CD14-positive monocyte (primary cell): ENCODE data around the gene KLRB1. TPM values are rescaled to one million over a fixed set of nuclear protein-coding genes. Genes with fewer than 3 reads are reported as not detected.
A peak's percentile ranks its signal among the peaks of the same experiment; 100 is the strongest.

Experiments
- DNase-seq, 3 donors: peaks; one replicate each; pipeline ENCODE4 v3.0.0-alpha.2; 2011 to 2022
- H2AFZ ChIP-seq: 2 replicates; pipeline ENCODE4 v1.6.0; 2012; ENCODE audit warnings: mild to moderate bottlenecking, low read depth, low read length, inconsistent platforms; ENCODE audit not compliant: insufficient read depth, poor library complexity, severe bottlenecking
- H3K27ac ChIP-seq, 2 donors: 1 replicate in 1 of 2; 2 replicates in 1 of 2; pipeline ENCODE4 v1.5.1; 2012 to 2013; ENCODE audit warnings: low read length in 2 of 2, control low read depth in 1 of 2, inconsistent platforms in 1 of 2, low read depth in 1 of 2, mild to moderate bottlenecking in 1 of 2
- H3K27me3 ChIP-seq, 2 donors: one replicate each; pipeline versions ENCODE4 v1.6.0 to v1.6.1; 2011 to 2013; ENCODE audit warnings: low read length in 2 of 2; ENCODE audit not compliant: control insufficient read depth in 2 of 2, insufficient read depth in 2 of 2
- H3K36me3 ChIP-seq, 2 donors: replicated peaks in 1 of 2; 1 replicate in 1 of 2; 2 replicates in 1 of 2; pipeline versions ENCODE4 v1.5.1 to v1.6.1; 2012 to 2013; ENCODE audit warnings: low read length in 2 of 2, control low read depth in 1 of 2, inconsistent platforms in 1 of 2, mild to moderate bottlenecking in 1 of 2; ENCODE audit not compliant: insufficient read depth in 2 of 2, control insufficient read depth in 1 of 2
- H3K4me1 ChIP-seq, 2 donors: 1 replicate in 1 of 2; 2 replicates in 1 of 2; pipeline versions ENCODE4 v1.5.1 to v1.6.1; 2012 to 2013; ENCODE audit warnings: low read length in 2 of 2, control low read depth in 1 of 2, inconsistent platforms in 1 of 2, mild to moderate bottlenecking in 1 of 2, moderate library complexity in 1 of 2; ENCODE audit not compliant: insufficient read depth in 2 of 2, control insufficient read depth in 1 of 2
- H3K4me2 ChIP-seq: replicated peaks from 2 replicates; pipeline ENCODE3; 2012; ENCODE audit warnings: low read length, moderate library complexity, mild to moderate bottlenecking; ENCODE audit not compliant: poor library complexity, severe bottlenecking; ENCODE audit errors: extremely low read depth
- H3K4me3 ChIP-seq, 3 experiments: fragments of 200-600 bp in 1 of 3; sonication (generic) in 1 of 3; replicated peaks in 1 of 3; 1 replicate in 2 of 3; 2 replicates in 1 of 3; pipeline ENCODE4 v1.5.1; 2011 to 2013; ENCODE audit warnings: low read length in 3 of 3, mild to moderate bottlenecking in 3 of 3, control low read depth in 2 of 3, low read depth in 2 of 3, inconsistent platforms in 1 of 3, moderate library complexity in 1 of 3
- H3K79me2 ChIP-seq: 2 replicates; pipeline ENCODE4 v1.6.0; 2012; ENCODE audit warnings: mild to moderate bottlenecking, control low read depth, inconsistent platforms, low read length, moderate library complexity; ENCODE audit not compliant: insufficient read depth
- H3K9ac ChIP-seq: 2 replicates; pipeline ENCODE4 v1.6.0; 2017; ENCODE audit warnings: low read length, mild to moderate bottlenecking; ENCODE audit not compliant: insufficient read depth, poor library complexity, severe bottlenecking
- H3K9me3 ChIP-seq, 2 donors: replicated peaks in 1 of 2; 1 replicate in 1 of 2; 2 replicates in 1 of 2; pipeline versions ENCODE4 v1.5.1 to v1.6.1; 2012 to 2013; ENCODE audit warnings: low read length in 2 of 2, control low read depth in 1 of 2; ENCODE audit not compliant: control insufficient read depth in 1 of 2, insufficient read depth in 1 of 2
- H4K20me1 ChIP-seq: 2 replicates; pipeline ENCODE4 v1.6.0; 2012; ENCODE audit warnings: mild to moderate bottlenecking, low read length, control low read depth, moderate library complexity; ENCODE audit not compliant: insufficient read depth
- H3K27ac Mint-ChIP-seq, 7 donors: one replicate each; pipeline ENCODE4 v1.8.0; 2020; ENCODE audit warnings: mild to moderate bottlenecking in 7 of 7, mixed read lengths in 7 of 7, moderate library complexity in 6 of 7, inconsistent platforms in 2 of 7
- H3K27me3 Mint-ChIP-seq, 3 donors: one replicate each; pipeline ENCODE4 v1.8.0; 2021 to 2022; ENCODE audit warnings: low read depth in 3 of 3, mild to moderate bottlenecking in 3 of 3, mixed read lengths in 3 of 3, moderate library complexity in 3 of 3, inconsistent platforms in 1 of 3
- H3K36me3 Mint-ChIP-seq, 2 donors: one replicate each; pipeline ENCODE4 v1.8.0; 2020; ENCODE audit warnings: mixed read lengths in 2 of 2, inconsistent platforms in 1 of 2, mild to moderate bottlenecking in 1 of 2
- H3K4me1 Mint-ChIP-seq: one replicate; pipeline ENCODE4 v1.8.0; 2020; ENCODE audit warnings: mild to moderate bottlenecking, mixed read lengths
- H3K4me3 Mint-ChIP-seq, 2 donors: one replicate each; pipeline ENCODE4 v1.8.0; 2020; ENCODE audit warnings: mild to moderate bottlenecking in 2 of 2, mixed read lengths in 2 of 2, moderate library complexity in 1 of 2
- H3K9me3 Mint-ChIP-seq, 7 donors: one replicate each; pipeline ENCODE4 v1.8.0; 2020 to 2022; ENCODE audit warnings: mixed read lengths in 7 of 7, mild to moderate bottlenecking in 6 of 7, moderate library complexity in 6 of 7, inconsistent platforms in 2 of 7
- WGBS: methylation state at CpG from one replicate; pipeline ENCODE4 v1.1.5; 2013; ENCODE audit warnings: missing lambda C conversion rate; ENCODE audit not compliant: insufficient coverage; 5-methylcytosine and 5-hydroxymethylcytosine counted together
- intact Hi-C, 2 donors: fragments of 100-400 bp; cut with micrococcal nuclease; formaldehyde crosslinking; loops; one replicate each; pipeline versions ENCODE4 v1.15.0 to v1.15.1; 2023
- polyA plus RNA-seq, 3 donors: library from polyadenylated mRNA; depleted of rRNA in 1 of 3; unstranded in 2 of 3; stranded (reverse) in 1 of 3; fragments of 300-500 nt in 2 of 3; fragments of >200 nt in 1 of 3; fragmentation: Illumina TruSeq in 2 of 3; gene quantifications; 1 replicate in 2 of 3; 2 replicates in 1 of 3; pipeline ENCODE4 v1.2.3, GENCODE V29; 2012 to 2021
- TF ChIP-seq, protein P1 (sequence below): fragments of 200-600 bp; IDR thresholded peaks from one replicate; pipeline ENCODE4 v1.8.0; 2022; ENCODE audit warnings: antibody characterized with exemption, mild to moderate bottlenecking

The KLRB1 gene
- polyA plus RNA-seq, 3 donors = 0.28 to 0.29 TPM; not detected in 1

DNA sequence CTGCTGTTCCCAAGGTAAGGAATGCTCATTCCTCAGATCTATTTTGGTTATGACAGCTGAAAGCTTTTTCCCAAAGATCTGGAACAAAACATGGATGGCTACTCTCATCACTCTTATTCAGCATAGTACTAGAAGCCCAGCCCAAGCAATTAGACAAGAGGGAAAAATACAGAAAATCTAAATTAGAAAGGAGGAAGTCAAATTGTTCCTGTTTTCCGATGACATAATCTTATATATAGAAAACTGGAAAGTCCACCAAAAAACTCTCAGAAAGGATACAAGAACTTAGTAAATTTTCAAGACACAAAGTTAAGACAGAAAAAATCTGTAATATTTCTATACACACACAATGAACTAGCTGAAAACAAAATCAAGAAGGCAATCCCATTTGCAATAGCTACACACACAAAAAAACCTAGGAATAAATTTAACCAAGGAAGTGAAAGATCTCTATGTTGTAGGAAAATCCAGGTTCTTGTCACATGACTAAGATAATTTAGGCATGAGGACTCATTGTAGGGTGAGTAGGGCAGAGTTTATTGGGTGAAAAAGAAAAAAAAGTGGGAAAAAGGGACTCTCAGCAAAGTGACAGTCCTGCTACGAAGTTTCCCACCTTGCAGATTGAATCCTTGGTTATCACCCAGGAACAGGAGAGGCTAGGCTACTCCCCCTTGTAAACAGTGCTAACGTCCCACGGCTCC, 28.6 kb upstream of the KLRB1 start:
- Histone ChIP-seq H3K79me2 (no peaks in the 10 kb centered on the region), H3K27me3 (no peaks in the 10 kb centered on the region), H3K9ac (no peak overlapping the region), H3K27ac (peak overlapping the region; percentile 36 to 74), H3K9me3 (peaks cover 7 to 11% of the 10 kb centered on the region in 2 donors), H3K4me1 (peaks cover 21 to 30% of the 10 kb centered on the region in 2 donors), H3K4me2 (peak overlapping the region; percentile 34), H3K4me3 (peak overlapping the region in 1 of 3 experiments; percentile 30), H4K20me1 (no peaks in the 10 kb centered on the region), H3K36me3 (no peaks in the 10 kb centered on the region), H2AFZ (peak overlapping the region; percentile 4)
- TF ChIP-seq, protein P1, sequence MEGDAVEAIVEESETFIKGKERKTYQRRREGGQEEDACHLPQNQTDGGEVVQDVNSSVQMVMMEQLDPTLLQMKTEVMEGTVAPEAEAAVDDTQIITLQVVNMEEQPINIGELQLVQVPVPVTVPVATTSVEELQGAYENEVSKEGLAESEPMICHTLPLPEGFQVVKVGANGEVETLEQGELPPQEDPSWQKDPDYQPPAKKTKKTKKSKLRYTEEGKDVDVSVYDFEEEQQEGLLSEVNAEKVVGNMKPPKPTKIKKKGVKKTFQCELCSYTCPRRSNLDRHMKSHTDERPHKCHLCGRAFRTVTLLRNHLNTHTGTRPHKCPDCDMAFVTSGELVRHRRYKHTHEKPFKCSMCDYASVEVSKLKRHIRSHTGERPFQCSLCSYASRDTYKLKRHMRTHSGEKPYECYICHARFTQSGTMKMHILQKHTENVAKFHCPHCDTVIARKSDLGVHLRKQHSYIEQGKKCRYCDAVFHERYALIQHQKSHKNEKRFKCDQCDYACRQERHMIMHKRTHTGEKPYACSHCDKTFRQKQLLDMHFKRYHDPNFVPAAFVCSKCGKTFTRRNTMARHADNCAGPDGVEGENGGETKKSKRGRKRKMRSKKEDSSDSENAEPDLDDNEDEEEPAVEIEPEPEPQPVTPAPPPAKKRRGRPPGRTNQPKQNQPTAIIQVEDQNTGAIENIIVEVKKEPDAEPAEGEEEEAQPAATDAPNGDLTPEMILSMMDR = no peak
- Mint-ChIP-seq H3K4me3 (peak overlapping the region in 1 of 2 donors; percentile 4), H3K4me1 (peaks cover 28% of the 10 kb centered on the region), H3K9me3 (peaks cover 15 to 30% (median 19%) of the 10 kb centered on the region in 7 donors), H3K27ac (peak overlapping the region; percentile 78 to 91 (median 84)), H3K27me3 (peaks cover 0 to 4% (median 0%) of the 10 kb centered on the region in 3 donors), H3K36me3 (peaks cover 5 to 9% of the 10 kb centered on the region in 2 donors)
- WGBS = 100% methylated on average over 3 of the region's 4 CpGs
- DNase-seq = peak in 2 of 3 donors; percentile 54 to 68
- intact Hi-C loops = loop anchor here in 1 of 2 donors (10.0 kb wide), 1 partner anchor 69 kb away; no protein-coding TSS in a partner anchor

DNA sequence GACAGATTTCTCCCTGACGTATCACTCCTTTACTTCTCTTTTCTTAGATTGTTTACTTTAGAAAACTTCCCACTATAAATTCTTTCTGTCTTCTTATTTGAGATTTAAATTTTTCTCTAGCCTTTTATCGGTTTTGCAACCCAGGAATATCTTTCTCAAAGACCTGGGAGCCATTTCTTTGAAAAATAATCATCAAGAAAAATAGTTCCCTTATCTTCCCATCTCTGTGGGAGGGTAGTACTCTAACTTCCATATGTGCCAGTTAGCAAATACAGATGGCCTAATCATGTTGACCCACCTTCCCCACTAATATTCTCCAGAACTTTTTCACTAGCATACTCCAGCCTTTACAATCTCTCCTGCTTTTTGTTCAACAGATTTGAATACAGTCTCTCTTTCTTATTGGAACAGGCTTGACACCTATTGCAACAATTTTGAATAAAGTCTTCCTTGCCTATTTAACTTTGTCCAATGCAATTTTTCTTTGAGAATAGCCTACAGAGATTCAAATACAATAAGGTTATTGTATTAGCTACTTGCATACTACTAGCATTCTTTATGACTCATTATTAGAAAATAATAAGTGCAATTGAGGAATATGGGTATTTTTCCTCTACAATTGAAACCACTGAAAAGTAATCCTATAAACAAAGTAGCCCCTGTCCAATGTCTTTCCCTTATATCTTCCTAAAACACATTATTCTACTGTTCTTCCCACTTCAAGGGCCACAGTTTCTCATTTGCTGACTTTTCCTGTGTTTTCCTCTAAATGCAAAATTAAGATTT, 27.4 kb upstream of the KLRB1 start:
- no peak overlapping the region for H3K4me3 Mint-ChIP-seq
- no peak overlapping the region for H3K9ac ChIP-seq
- no peaks in the 10 kb centered on the region for H3K27me3 ChIP-seq
- peaks cover 21 to 30% of the 10 kb centered on the region in 2 donors for H3K4me1 ChIP-seq
- no peak overlapping the region for H2AFZ ChIP-seq
- intact Hi-C loops = loop anchor here in 1 of 2 donors (10.0 kb wide), 1 partner anchor 70 kb away; no protein-coding TSS in a partner anchor
- peaks cover 28% of the 10 kb centered on the region for H3K4me1 Mint-ChIP-seq
- peaks cover 0 to 4% (median 0%) of the 10 kb centered on the region in 3 donors for H3K27me3 Mint-ChIP-seq
- peaks cover 7 to 11% of the 10 kb centered on the region in 2 donors for H3K9me3 ChIP-seq
- H3K36me3 Mint-ChIP-seq = peaks cover 5 to 9% of the 10 kb centered on the region in 2 donors
- DNase-seq = no peak
- H3K27ac ChIP-seq = peak overlapping the region in 1 of 2 donors; percentile 74
- TF ChIP-seq, protein P1 = no peak
- H3K36me3 ChIP-seq = no peaks in the 10 kb centered on the region
- peak overlapping the region in 2 of 7 donors; percentile 7 to 79 for H3K27ac Mint-ChIP-seq
- no peak overlapping the region for H3K4me3 ChIP-seq
- H4K20me1 ChIP-seq = no peaks in the 10 kb centered on the region
- WGBS = no CpG with 5 or more reads among the region's 2 CpGs
- H3K79me2 ChIP-seq = no peaks in the 10 kb centered on the region
- H3K4me2 ChIP-seq = peak overlapping the region; percentile 17
- peaks cover 13 to 30% (median 19%) of the 10 kb centered on the region in 7 donors for H3K9me3 Mint-ChIP-seq
